Suprapubic skin (tissue), 3 donors: ENCODE data around the gene CMTM7.

ENCODE experiments used
- CTCF ChIP-seq, 2 donors: fragments of 200-600 bp in 1 of 2; fragments of 450-650 bp in 1 of 2; sonication (generic) in 1 of 2; IDR thresholded peaks; one replicate each; pipeline ENCODE4 v1.5.1; 2016 to 2019; ENCODE audit warnings: antibody characterized with exemption in 2 of 2, mild to moderate bottlenecking in 1 of 2, moderate library complexity in 1 of 2
- POLR2A ChIP-seq, 2 donors: fragments of 450-650 bp; IDR thresholded peaks; one replicate each; pipeline ENCODE4 v1.6.1; 2017; ENCODE audit warnings: antibody characterized with exemption in 2 of 2, mild to moderate bottlenecking in 2 of 2, moderate library complexity in 2 of 2

GRCh38 chr3:32436816-32437189 is 45.1 kb downstream of the CMTM7 start:
- TF ChIP-seq CTCF (IDR thresholded peaks at IDR 0.05) = no peak
- TF ChIP-seq POLR2A (IDR thresholded peaks at IDR 0.05) = no peak
